Measurements from ENCODE around the gene RRP9. TPM values are rescaled to one million over a fixed set of nuclear protein-coding genes. Genes with fewer than 3 reads are reported as not detected.

RRP9 gene
- polyA plus RNA-seq, 1 experiment = 10.8 TPM

DNA sequence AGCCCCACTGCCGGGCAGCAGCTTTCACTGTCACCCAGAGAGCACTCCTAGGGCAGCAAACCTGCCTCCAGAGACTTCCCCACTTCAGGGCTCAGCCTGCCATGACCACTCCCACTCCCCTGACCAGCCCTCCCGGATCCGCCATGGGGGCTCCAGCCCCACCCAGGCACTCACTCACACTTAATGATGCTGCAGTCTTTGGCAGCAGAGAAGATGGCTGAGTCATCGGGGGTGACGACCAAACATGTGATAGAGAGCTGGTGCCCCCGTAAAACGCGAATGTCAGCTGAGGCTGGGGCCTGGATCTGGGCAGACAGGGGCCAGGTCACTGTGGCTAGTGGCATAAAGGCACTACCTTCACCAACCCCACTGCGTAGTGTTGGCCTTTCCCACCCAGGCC, 4.7 kb downstream of the RRP9 start:
- DNase-seq (ENCODE audit: low read depth, low spot score) = no peak
- Histone ChIP-seq H3K27ac (ENCODE audit: low read depth, low read length) (no peak overlapping the region), H3K4me3 (ENCODE audit: low read depth, low read length) (no peak overlapping the region), H3K27me3 (ENCODE audit: control insufficient read depth, insufficient read depth, low read length) (no peaks in the 10 kb centered on the region), H3K9me3 (ENCODE audit: control insufficient read depth, insufficient read depth, low read length) (no peaks in the 10 kb centered on the region; the same call in 1 of the 2 replicates)
- POLR2A ChIA-PET = no interaction called here
- TF ChIP-seq, protein P1, sequence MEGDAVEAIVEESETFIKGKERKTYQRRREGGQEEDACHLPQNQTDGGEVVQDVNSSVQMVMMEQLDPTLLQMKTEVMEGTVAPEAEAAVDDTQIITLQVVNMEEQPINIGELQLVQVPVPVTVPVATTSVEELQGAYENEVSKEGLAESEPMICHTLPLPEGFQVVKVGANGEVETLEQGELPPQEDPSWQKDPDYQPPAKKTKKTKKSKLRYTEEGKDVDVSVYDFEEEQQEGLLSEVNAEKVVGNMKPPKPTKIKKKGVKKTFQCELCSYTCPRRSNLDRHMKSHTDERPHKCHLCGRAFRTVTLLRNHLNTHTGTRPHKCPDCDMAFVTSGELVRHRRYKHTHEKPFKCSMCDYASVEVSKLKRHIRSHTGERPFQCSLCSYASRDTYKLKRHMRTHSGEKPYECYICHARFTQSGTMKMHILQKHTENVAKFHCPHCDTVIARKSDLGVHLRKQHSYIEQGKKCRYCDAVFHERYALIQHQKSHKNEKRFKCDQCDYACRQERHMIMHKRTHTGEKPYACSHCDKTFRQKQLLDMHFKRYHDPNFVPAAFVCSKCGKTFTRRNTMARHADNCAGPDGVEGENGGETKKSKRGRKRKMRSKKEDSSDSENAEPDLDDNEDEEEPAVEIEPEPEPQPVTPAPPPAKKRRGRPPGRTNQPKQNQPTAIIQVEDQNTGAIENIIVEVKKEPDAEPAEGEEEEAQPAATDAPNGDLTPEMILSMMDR (IDR thresholded peaks at IDR 0.05; ENCODE audit: low read depth, low read length) = no peak
- CTCF ChIA-PET = no interaction called here

DNA sequence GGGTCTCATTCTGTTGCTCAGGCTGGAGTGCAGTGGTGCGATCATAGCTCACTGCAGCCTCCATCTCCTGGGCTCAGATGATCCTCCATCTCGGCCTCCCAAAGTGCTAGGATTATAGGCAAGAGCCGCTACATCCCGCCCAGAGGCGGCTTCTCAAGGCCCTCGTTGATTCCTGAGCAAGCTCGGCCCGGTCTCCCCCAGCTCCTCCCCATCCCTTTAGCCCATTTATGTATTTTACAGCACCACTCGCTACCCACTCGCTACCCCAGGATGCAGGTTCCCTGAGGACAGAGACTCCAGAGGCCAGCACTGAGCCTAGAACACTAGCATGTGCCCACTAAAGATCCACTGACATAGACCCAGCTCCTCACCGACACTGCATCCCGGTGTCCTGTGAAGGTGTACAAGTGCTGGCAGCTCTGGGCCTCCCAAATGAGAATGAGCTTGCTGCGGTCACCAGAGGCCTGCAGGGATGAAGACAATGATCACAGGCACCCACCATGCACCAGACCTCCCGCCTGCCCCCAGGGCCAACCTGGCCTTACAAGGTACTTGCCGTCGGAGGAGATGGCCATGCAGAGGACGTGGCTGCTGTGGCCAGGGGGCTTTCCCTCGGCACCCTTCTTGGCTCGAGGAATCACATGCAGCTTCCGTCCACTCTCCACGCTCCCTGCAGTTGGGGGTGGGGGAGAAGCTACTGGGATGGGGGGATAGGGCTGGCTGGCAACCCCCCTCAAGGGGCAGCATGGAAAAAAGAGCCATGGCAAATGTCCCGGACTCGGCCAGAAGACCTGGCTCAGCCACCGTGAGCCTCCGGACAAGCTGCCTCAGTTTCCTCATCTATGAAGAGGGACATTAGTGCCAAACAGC, 5.6 kb downstream of the RRP9 start:
- Histone ChIP-seq H3K27ac (ENCODE audit: low read depth, low read length) (no peak overlapping the region), H3K4me3 (ENCODE audit: low read depth, low read length) (no peak overlapping the region), H3K9me3 (ENCODE audit: control insufficient read depth, insufficient read depth, low read length) (no peaks in the 10 kb centered on the region), H3K27me3 (ENCODE audit: control insufficient read depth, insufficient read depth, low read length) (no peaks in the 10 kb centered on the region)
- ChIA-PET CTCF (no interaction called here), POLR2A (no interaction called here)
- DNase-seq (ENCODE audit: low read depth, low spot score) = no peak
- TF ChIP-seq, protein P1 (IDR thresholded peaks at IDR 0.05; ENCODE audit: low read depth, low read length) = no peak

DNA sequence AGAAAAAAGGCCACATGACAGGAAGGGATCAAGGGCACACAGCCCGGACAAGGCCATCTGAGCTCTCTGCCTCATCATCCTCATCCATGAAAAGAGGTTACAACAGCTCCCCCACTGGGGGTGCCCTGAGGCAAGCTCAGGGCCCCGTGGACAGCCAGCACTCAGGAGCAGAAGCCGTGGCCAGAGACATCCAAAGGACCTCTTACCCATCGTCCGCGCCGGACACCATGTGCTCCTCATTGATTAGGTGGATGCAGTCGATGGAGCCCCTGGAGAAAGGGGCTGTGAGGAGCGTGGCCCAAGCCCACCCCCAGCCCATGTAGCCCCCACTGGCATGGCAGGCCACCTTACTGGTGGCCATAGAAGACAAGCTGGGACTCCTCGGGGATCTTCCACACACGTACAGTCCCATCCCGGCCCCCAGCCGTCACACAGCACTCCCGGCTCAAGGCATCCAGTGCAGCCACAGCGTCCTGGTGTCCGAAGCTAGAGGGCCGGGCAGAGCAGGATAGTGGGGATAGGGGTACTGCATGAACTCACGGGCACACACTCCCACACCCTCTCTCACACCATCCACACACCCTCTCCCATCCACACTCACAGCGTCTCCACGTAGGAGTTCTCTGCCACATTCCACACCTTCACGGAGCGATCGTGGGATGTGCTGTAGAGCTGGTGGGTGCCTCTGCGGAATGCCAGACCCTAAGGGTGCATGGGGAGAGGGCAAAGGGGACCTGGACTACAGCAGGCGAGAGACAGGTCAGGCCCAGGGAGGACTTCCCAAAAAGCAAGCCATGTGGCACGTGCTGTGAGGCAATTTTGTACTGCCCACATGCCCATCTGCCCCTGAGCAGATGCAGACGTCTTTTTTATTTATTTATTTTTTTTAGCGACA, 6.5 kb downstream of the RRP9 start:
- no peaks in the 10 kb centered on the region for H3K9me3 ChIP-seq (ENCODE audit: control insufficient read depth, insufficient read depth, low read length)
- no peak overlapping the region for H3K4me3 ChIP-seq (ENCODE audit: low read depth, low read length)
- POLR2A ChIA-PET = no interaction called here
- H3K27me3 ChIP-seq (ENCODE audit: control insufficient read depth, insufficient read depth, low read length) = no peaks in the 10 kb centered on the region
- TF ChIP-seq, protein P1 (IDR thresholded peaks at IDR 0.05; ENCODE audit: low read depth, low read length) = no peak
- no peak overlapping the region for H3K27ac ChIP-seq (ENCODE audit: low read depth, low read length)
- DNase-seq (ENCODE audit: low read depth, low spot score) = no peak
- CTCF ChIA-PET = no interaction called here

DNA sequence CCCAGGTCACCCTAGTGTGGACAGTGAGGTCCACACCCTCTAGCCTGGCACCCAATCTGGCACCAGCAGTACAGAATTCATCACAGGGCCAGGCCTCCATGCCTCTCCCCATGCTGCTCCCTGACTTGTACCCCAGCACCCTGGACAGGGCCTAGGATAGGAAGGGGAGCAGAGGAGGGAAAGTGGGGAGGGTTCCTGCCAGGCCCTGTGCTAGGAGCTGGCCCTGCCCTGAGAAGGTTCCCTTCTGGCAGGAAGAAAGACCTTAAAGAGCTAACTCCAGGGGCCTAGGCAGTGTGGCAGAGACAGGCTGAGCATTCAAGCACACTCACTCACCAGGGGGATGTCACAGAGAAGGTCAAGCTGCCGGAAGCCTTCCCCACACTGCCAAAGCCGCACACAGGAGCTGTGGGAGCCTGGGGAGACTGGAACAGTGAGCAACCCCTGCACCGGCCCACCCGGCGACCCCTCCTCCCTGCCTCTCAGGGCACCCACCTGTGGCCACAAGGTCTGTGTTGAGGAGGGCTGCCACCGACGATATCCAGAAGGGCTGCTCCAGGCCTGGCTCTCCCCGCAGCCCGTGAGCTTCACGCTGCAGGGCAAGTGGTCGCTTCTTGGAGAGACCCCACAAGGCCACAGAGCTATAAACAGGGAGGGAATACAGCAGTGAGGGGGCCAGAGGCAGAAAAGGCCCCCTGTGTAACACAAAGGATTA, 7.4 kb downstream of the RRP9 start:
- no peak for DNase-seq (ENCODE audit: low read depth, low spot score)

More for the DNA sequence above, 7.4 kb downstream of the RRP9 start:
- no peak overlapping the region for H3K4me3 ChIP-seq (ENCODE audit: low read depth, low read length)
- TF ChIP-seq, protein P1 (IDR thresholded peaks at IDR 0.05; ENCODE audit: low read depth, low read length) = no peak
- POLR2A ChIA-PET = interaction anchor here (0.6 kb wide), 1 partner anchor 20 kb away, joined by 4 read pairs; no protein-coding TSS in a partner anchor
- H3K9me3 ChIP-seq (ENCODE audit: control insufficient read depth, insufficient read depth, low read length) = no peaks in the 10 kb centered on the region
- no peak overlapping the region for H3K27ac ChIP-seq (ENCODE audit: low read depth, low read length)
- CTCF ChIA-PET = no interaction called here
- no peaks in the 10 kb centered on the region for H3K27me3 ChIP-seq (ENCODE audit: control insufficient read depth, insufficient read depth, low read length)
